ENCODE measurements around the gene CSPG4. TPM values are rescaled to one million over a fixed set of nuclear protein-coding genes. Genes with fewer than 3 reads are reported as not detected.
"Not testable (repeated sequence)": the region's sequence is repeated elsewhere in the genome, so short reads cannot be mapped to it uniquely, and the experiment has no call there.

The CSPG4 gene, protein sequence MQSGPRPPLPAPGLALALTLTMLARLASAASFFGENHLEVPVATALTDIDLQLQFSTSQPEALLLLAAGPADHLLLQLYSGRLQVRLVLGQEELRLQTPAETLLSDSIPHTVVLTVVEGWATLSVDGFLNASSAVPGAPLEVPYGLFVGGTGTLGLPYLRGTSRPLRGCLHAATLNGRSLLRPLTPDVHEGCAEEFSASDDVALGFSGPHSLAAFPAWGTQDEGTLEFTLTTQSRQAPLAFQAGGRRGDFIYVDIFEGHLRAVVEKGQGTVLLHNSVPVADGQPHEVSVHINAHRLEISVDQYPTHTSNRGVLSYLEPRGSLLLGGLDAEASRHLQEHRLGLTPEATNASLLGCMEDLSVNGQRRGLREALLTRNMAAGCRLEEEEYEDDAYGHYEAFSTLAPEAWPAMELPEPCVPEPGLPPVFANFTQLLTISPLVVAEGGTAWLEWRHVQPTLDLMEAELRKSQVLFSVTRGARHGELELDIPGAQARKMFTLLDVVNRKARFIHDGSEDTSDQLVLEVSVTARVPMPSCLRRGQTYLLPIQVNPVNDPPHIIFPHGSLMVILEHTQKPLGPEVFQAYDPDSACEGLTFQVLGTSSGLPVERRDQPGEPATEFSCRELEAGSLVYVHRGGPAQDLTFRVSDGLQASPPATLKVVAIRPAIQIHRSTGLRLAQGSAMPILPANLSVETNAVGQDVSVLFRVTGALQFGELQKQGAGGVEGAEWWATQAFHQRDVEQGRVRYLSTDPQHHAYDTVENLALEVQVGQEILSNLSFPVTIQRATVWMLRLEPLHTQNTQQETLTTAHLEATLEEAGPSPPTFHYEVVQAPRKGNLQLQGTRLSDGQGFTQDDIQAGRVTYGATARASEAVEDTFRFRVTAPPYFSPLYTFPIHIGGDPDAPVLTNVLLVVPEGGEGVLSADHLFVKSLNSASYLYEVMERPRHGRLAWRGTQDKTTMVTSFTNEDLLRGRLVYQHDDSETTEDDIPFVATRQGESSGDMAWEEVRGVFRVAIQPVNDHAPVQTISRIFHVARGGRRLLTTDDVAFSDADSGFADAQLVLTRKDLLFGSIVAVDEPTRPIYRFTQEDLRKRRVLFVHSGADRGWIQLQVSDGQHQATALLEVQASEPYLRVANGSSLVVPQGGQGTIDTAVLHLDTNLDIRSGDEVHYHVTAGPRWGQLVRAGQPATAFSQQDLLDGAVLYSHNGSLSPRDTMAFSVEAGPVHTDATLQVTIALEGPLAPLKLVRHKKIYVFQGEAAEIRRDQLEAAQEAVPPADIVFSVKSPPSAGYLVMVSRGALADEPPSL (N-terminal part only)
- under 1 TPM; 0.12 to 0.29 (median 0.20) TPM for total RNA-seq
- long read RNA-seq, result 0 reads

DNA sequence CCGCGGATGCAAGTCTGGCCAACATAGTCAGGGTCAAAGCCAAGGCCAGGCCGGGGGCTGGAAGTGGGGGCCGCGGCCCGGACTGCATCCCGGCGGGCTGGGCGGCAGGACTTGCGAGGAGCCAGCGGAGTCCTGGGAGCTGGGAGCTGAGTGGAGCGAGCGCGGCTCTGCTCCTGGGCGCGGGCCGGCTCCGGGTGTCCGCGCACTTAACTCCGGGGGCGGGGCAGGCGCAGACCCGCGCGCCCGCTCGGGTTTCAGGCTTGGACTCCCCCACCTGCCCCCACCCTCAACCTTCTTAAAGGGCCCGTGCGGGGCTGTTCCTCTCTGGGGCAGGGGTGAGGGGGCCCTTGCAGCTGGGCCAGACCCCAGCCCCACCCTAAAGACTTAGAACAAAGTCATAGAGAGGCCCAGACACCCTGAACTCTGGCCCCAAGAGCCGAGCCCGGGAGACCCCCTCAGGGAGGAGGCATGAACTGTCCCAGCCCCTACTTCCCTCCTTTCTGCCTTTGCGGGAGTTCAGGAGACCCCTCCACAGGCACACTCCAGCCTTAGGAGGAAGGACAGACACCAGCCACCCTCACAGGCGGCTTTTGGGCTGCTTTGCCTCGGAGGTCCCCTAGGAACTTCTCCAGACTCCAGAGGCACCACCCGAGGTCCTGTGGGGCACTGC, at the start of gene CSPG4:
TSS of gene CSPG4 (minus strand) at position 181 of the 670 bp plus-strand sequence. CDS start at position 88, 93 bp downstream.
- peak within 1 kb of the TSS in 1 of 3 donors; percentile 4 for H3K4me3 ChIP-seq
- no peak for ATAC-seq
- H3K27me3 ChIP-seq, result no peaks in the 10 kb centered on the region
- peaks cover 0 to 6% (median 2%) of the 10 kb centered on the region in 4 donors for H3K4me1 ChIP-seq
- no peak for TF ChIP-seq POLR2A (IDR thresholded peaks at IDR 0.05)
- TF ChIP-seq, protein P1, sequence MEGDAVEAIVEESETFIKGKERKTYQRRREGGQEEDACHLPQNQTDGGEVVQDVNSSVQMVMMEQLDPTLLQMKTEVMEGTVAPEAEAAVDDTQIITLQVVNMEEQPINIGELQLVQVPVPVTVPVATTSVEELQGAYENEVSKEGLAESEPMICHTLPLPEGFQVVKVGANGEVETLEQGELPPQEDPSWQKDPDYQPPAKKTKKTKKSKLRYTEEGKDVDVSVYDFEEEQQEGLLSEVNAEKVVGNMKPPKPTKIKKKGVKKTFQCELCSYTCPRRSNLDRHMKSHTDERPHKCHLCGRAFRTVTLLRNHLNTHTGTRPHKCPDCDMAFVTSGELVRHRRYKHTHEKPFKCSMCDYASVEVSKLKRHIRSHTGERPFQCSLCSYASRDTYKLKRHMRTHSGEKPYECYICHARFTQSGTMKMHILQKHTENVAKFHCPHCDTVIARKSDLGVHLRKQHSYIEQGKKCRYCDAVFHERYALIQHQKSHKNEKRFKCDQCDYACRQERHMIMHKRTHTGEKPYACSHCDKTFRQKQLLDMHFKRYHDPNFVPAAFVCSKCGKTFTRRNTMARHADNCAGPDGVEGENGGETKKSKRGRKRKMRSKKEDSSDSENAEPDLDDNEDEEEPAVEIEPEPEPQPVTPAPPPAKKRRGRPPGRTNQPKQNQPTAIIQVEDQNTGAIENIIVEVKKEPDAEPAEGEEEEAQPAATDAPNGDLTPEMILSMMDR (IDR thresholded peaks at IDR 0.05), result no peak
- H3K9me3 ChIP-seq, result no peaks in the 10 kb centered on the region
- no peak within 1 kb of the TSS for H3K27ac ChIP-seq
- intact Hi-C loops (cut with DNase I), result no loop called here
- DNase-seq, result peak in 1 of 3 donors; percentile 56
- H3K36me3 ChIP-seq, result no peaks in the 10 kb centered on the region
- 0% methylated on average over 3 of the region's 36 CpGs for WGBS (ENCODE audit: insufficient coverage, low coverage, low lambda C conversion rate, missing lambda C conversion rate)

DNA sequence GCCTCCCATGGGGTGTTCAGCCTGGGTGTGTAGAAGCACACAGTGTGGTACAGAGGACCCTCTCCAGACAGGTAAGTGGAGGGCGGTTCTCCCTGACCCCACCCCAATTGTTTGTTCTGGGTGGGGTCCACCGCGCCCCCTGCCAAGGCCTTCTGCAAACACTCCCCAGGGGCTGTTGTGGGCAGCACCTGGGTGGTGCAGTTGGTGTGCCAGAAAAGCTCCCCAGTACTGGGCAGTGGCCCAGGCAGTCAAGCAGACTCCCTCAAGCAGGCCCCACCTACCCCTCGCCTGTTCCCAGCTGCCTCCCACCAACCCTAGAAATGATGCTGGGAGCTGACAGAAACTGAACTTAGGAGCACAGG, 49.7 kb upstream of the CSPG4 start:
- WGBS (ENCODE audit: insufficient coverage, low coverage, low lambda C conversion rate, missing lambda C conversion rate), result no CpG with 5 or more reads among the region's 4 CpGs
- peaks cover 0 to 14% (median 0%) of the 10 kb centered on the region in 4 donors for H3K4me1 ChIP-seq
- H3K9me3 ChIP-seq; DNase-seq; H3K36me3 ChIP-seq; H3K4me3 ChIP-seq; intact Hi-C loops (cut with DNase I); H3K27ac ChIP-seq; H3K27me3 ChIP-seq; ATAC-seq: not testable (repeated sequence)

DNA sequence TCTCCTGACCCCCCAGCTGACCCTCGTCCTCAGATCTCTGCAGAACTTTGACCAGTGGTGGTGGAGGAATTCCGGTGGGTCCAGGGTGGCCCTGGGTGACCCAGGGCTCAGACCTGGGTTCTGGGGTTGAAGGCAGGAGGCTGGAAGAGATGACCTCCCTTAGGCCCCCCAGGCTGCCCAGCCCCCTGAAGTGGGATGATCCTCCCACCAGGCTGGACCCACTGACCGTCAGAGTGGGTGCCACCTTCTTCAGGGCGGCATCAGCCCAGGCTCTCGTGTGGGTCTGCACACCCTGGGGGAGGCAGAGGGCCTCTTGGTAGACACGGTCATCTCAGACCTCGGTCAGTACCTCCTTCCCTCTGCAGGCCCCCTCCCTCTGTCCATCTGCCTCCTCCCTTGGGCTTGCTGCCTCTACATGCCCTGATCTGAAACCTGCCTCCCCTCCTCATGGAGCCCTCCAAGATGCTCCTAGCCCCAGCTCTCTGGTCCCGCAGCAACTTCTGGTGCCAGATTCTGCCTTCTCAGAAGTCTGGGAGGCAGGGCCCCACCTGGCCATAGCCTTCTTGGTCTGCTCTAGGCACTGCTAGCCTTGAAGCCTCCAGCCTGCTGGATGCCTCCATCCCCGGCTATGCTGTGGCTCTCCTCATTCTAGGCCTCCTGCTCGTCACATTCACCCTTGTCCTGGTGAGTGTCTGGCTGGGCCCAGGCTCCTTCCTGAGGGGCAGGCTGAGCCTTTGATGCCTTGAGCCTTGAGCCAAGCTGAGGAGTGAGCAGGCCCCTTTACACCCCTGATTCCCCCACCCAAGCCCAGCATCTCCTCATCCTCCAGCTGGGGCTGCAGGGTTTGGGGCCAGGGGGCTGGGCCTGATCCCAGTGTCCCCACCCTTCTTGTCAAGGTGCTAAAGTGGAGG, 49.1 kb upstream of the CSPG4 start:
- H3K4me1 ChIP-seq, result peaks cover 0 to 14% (median 0%) of the 10 kb centered on the region in 4 donors
- no peaks in the 10 kb centered on the region for H3K27me3 ChIP-seq
- no peak overlapping the region for H3K27ac ChIP-seq
- intact Hi-C loops (cut with DNase I), result no loop called here
- DNase-seq (peak in 1 of 3 donors; percentile 37), ATAC-seq (no peak)
- WGBS (ENCODE audit: insufficient coverage, low coverage, low lambda C conversion rate, missing lambda C conversion rate), result 100% methylated on average over 1 of the region's 10 CpGs
- no peak overlapping the region for H3K4me3 ChIP-seq
- TF ChIP-seq POLR2A (IDR thresholded peaks at IDR 0.05), result no peak
- TF ChIP-seq, protein P1 (IDR thresholded peaks at IDR 0.05), result no peak
- no peaks in the 10 kb centered on the region for H3K36me3 ChIP-seq
- no peaks in the 10 kb centered on the region for H3K9me3 ChIP-seq

All from right lobe of liver (tissue), 6 donors.